HCT116 (cell line): ENCODE measurements around the gene ARMC3.
"Not testable (repeated sequence)": the region's sequence is repeated elsewhere in the genome, so short reads cannot be mapped to it uniquely, and the experiment has no call there.

Experiments used
- EGR1 ChIP-seq: IDR thresholded peaks from 2 replicates; pipeline ENCODE4 v1.6.1; 2012; ENCODE audit warnings: low read depth
- EZH2 ChIP-seq: fragments of 200-600 bp; sonication (generic); IDR thresholded peaks from 2 replicates; pipeline ENCODE4 v1.6.1; 2017; ENCODE audit warnings: antibody characterized with exemption, mixed run types
- POLR2A ChIP-seq: IDR thresholded peaks from 2 replicates; pipeline ENCODE4 v1.7.0; 2011; ENCODE audit warnings: borderline replicate concordance; ENCODE audit not compliant: insufficient read depth, insufficient read length; ENCODE audit errors: extremely low read depth
- RAD21 ChIP-seq: IDR thresholded peaks from 2 replicates; pipeline ENCODE4 v1.6.1; 2012; ENCODE audit warnings: low read depth, mild to moderate bottlenecking
- SIN3A ChIP-seq: IDR thresholded peaks from 2 replicates; pipeline ENCODE4 v1.6.1; 2012; ENCODE audit warnings: low read depth
- TF ChIP-seq, protein P1 (sequence below), 3 experiments: fragments of 200-600 bp in 1 of 3; sonication (generic) in 1 of 3; IDR thresholded peaks in 2 of 3; conservative IDR thresholded peaks in 1 of 3; 2 replicates each; pipeline ENCODE4 v1.5.1; 2012 to 2017; ENCODE audit warnings: low read depth in 2 of 3, low read length in 2 of 3, antibody characterized with exemption in 1 of 3, borderline replicate concordance in 1 of 3, control low read depth in 1 of 3, mild to moderate bottlenecking in 1 of 3, mixed read lengths in 1 of 3, mixed run types in 1 of 3, moderate library complexity in 1 of 3; ENCODE audit not compliant: insufficient read depth in 1 of 3

- TF ChIP-seq EZH2, POLR2A, SIN3A, RAD21, EGR1: not testable (repeated sequence)
- TF ChIP-seq, protein P1, sequence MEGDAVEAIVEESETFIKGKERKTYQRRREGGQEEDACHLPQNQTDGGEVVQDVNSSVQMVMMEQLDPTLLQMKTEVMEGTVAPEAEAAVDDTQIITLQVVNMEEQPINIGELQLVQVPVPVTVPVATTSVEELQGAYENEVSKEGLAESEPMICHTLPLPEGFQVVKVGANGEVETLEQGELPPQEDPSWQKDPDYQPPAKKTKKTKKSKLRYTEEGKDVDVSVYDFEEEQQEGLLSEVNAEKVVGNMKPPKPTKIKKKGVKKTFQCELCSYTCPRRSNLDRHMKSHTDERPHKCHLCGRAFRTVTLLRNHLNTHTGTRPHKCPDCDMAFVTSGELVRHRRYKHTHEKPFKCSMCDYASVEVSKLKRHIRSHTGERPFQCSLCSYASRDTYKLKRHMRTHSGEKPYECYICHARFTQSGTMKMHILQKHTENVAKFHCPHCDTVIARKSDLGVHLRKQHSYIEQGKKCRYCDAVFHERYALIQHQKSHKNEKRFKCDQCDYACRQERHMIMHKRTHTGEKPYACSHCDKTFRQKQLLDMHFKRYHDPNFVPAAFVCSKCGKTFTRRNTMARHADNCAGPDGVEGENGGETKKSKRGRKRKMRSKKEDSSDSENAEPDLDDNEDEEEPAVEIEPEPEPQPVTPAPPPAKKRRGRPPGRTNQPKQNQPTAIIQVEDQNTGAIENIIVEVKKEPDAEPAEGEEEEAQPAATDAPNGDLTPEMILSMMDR (IDR thresholded peaks at IDR 0.05 in 2 of 3, conservative IDR thresholded peaks at IDR 0.05 in 1 of 3; ENCODE audit: borderline replicate concordance in 1 of 3, insufficient read depth in 1 of 3, low read depth in 2 of 3, low read length in 2 of 3), result not testable (repeated sequence)
Observed at GRCh38 chr10:22902147-22902546, 25.7 kb upstream of the ARMC3 start.
